Left lung (tissue), 10 donors: Measurements from ENCODE around the gene SMC6. TPM values are rescaled to one million over a fixed set of nuclear protein-coding genes. Genes with fewer than 3 reads are reported as not detected.

Experiments used
- ATAC-seq: fragments of 200-7000 bp; cut with Tn5 transposase; one replicate; pipeline ENCODE4 v1.9.1; 2020; ENCODE audit warnings: moderate library complexity
- DNase-seq, 4 donors: peaks; one replicate each; pipeline ENCODE4 v3.0.0-alpha.2; 2013 to 2020
- H3K27ac ChIP-seq, 2 donors: fragments of 200-600 bp; sonication (generic) in 1 of 2; one replicate each; pipeline versions ENCODE4 v1.5.0 to v1.8.0; 2020 to 2021
- H3K27me3 ChIP-seq, 2 donors: fragments of 200-600 bp; sonication (generic) in 1 of 2; one replicate each; pipeline versions ENCODE4 v1.5.0 to v1.8.0; 2020 to 2021
- H3K36me3 ChIP-seq, 2 donors: fragments of 200-600 bp; sonication (generic) in 1 of 2; one replicate each; pipeline versions ENCODE4 v1.5.0 to v1.8.0; 2020 to 2021
- H3K4me1 ChIP-seq, 2 donors: fragments of 200-600 bp; one replicate each; pipeline ENCODE4 v1.8.0; 2021
- H3K4me3 ChIP-seq, 2 donors: fragments of 200-600 bp; sonication (generic) in 1 of 2; one replicate each; pipeline versions ENCODE4 v1.5.0 to v1.8.0; 2020 to 2021; ENCODE audit warnings: mild to moderate bottlenecking in 1 of 2
- H3K9me3 ChIP-seq, 2 donors: fragments of 200-600 bp; sonication (generic) in 1 of 2; one replicate each; pipeline versions ENCODE4 v1.5.0 to v1.8.0; 2020 to 2021
- CTCF ChIP-seq, 2 donors: fragments of 200-600 bp; sonication (generic) in 1 of 2; IDR thresholded peaks; one replicate each; pipeline versions ENCODE4 v1.5.0 to v1.8.0; 2021; ENCODE audit warnings: antibody characterized with exemption in 2 of 2
- intact Hi-C, 2 donors: fragments of 100-400 bp; cut with DNase I; formaldehyde crosslinking; loops; one replicate each; pipeline versions ENCODE4 v1.11.2 to v1.14.2; 2022
- polyA plus RNA-seq, 6 donors: library from polyadenylated mRNA; unstranded; fragments of 120-200 nt; gene quantifications; one replicate each; pipeline ENCODE4 v1.2.1, GENCODE V29; 2013; ENCODE audit not compliant: insufficient read length in 6 of 6
- total RNA-seq, 2 donors: library from RNA; stranded (reverse); fragmentation: NEBNext Ultra II Directional; extraction: Animal tissue kit (Norgen Biotek cat#: 25700); gene quantifications; one replicate each; pipeline ENCODE4 v1.2.1, GENCODE V29; 2021
- donor health status: DM: no; HTN: yes; CAD: no.
- donor health status: DM: no; HTN: no; CAD: no.

Gene SMC6
- total and polyA plus RNA-seq, 8 donors = 18.5 to 68.3 (median 52.8) TPM

- peak overlapping the region in 1 of 2 donors; percentile 93 for H3K4me3 ChIP-seq
- intact Hi-C loops = no loop called here
- DNase-seq (no peak), ATAC-seq (no peak)
- H3K27ac ChIP-seq = no peak overlapping the region
- no peaks in the 10 kb centered on the region for H3K27me3 ChIP-seq
- TF ChIP-seq CTCF (IDR thresholded peaks at IDR 0.05) = no peak
- peaks cover 0 to 33% of the 10 kb centered on the region in 2 donors for H3K4me1 ChIP-seq
- H3K9me3 ChIP-seq = no peaks in the 10 kb centered on the region
- H3K36me3 ChIP-seq = no peaks in the 10 kb centered on the region
These were observed 1.4 kb downstream of the SMC6 start for GRCh38 chr2:17752246-17752645.

GRCh38 chr2:17749753-17750438 lies 3.7 kb downstream of the SMC6 start:
- intact Hi-C loops = no loop called here
- Histone ChIP-seq H3K9me3 (no peaks in the 10 kb centered on the region), H3K27ac (no peak overlapping the region), H3K36me3 (peaks cover 0 to 4% of the 10 kb centered on the region in 2 donors), H3K4me1 (peaks cover 0 to 27% of the 10 kb centered on the region in 2 donors), H3K4me3 (no peak overlapping the region), H3K27me3 (no peaks in the 10 kb centered on the region)
- no peak for ATAC-seq
- no peak for TF ChIP-seq CTCF (IDR thresholded peaks at IDR 0.05)
- DNase-seq = no peak

- DNase-seq (no peak), ATAC-seq (no peak)
- intact Hi-C loops = no loop called here
- Histone ChIP-seq H3K36me3 (peaks cover 0 to 12% of the 10 kb centered on the region in 2 donors), H3K9me3 (no peaks in the 10 kb centered on the region), H3K27me3 (no peaks in the 10 kb centered on the region), H3K4me1 (peaks cover 0 to 18% of the 10 kb centered on the region in 2 donors), H3K4me3 (no peak overlapping the region), H3K27ac (no peak overlapping the region)
- no peak for TF ChIP-seq CTCF (IDR thresholded peaks at IDR 0.05)
These were observed 4.9 kb downstream of the SMC6 start for GRCh38 chr2:17748745-17749144.

GRCh38 chr2:17747684-17748452 lies 5.7 kb downstream of the SMC6 start:
- Histone ChIP-seq H3K4me1 (peaks cover 0 to 16% of the 10 kb centered on the region in 2 donors), H3K9me3 (no peaks in the 10 kb centered on the region), H3K36me3 (peaks cover 0 to 12% of the 10 kb centered on the region in 2 donors), H3K27ac (no peak overlapping the region), H3K4me3 (no peak overlapping the region), H3K27me3 (no peaks in the 10 kb centered on the region)
- intact Hi-C loops = no loop called here
- no peak for TF ChIP-seq CTCF (IDR thresholded peaks at IDR 0.05)
- ATAC-seq (no peak), DNase-seq (no peak)

GRCh38 chr2:17740203-17740602 lies 13.4 kb downstream of the SMC6 start:
- H3K4me1 ChIP-seq = no peaks in the 10 kb centered on the region
- intact Hi-C loops = no loop called here

More at GRCh38 chr2:17740203-17740602, 13.4 kb downstream of the SMC6 start:
- peaks cover 0 to 36% of the 10 kb centered on the region in 2 donors for H3K36me3 ChIP-seq
- DNase-seq = no peak
- H3K4me3 ChIP-seq = no peak overlapping the region
- H3K27me3 ChIP-seq = no peaks in the 10 kb centered on the region
- no peaks in the 10 kb centered on the region for H3K9me3 ChIP-seq
- TF ChIP-seq CTCF (IDR thresholded peaks at IDR 0.05) = no peak
- no peak for ATAC-seq
- H3K27ac ChIP-seq = no peak overlapping the region
